Muscle of leg (tissue), 11 donors: ENCODE measurements around the gene SELENOW. TPM values are rescaled to one million over a fixed set of nuclear protein-coding genes. Genes with fewer than 3 reads are reported as not detected.
"Not testable (repeated sequence)": the region's sequence is repeated elsewhere in the genome, so short reads cannot be mapped to it uniquely, and the experiment has no call there.

ENCODE experiments used
- DNase-seq: peaks from one replicate; pipeline ENCODE4 v3.0.0; 2013
- H3K27ac ChIP-seq: one replicate; pipeline ENCODE4 v1.5.1; 2013; ENCODE audit warnings: mild to moderate bottlenecking, low read length, control low read depth
- H3K27me3 ChIP-seq: one replicate; pipeline ENCODE4 v1.6.1; 2013; ENCODE audit warnings: low read length; ENCODE audit not compliant: control insufficient read depth, insufficient read depth
- H3K36me3 ChIP-seq: one replicate; pipeline ENCODE4 v1.6.1; 2013; ENCODE audit warnings: low read length; ENCODE audit not compliant: control insufficient read depth, insufficient read depth
- H3K4me1 ChIP-seq: one replicate; pipeline ENCODE4 v1.6.1; 2013; ENCODE audit warnings: low read length; ENCODE audit not compliant: control insufficient read depth, insufficient read depth
- H3K4me3 ChIP-seq: one replicate; pipeline ENCODE4 v1.5.1; 2013; ENCODE audit warnings: low read length, control low read depth
- H3K9me3 ChIP-seq: replicated peaks from 2 replicates; pipeline ENCODE4 v1.6.1; 2013; ENCODE audit warnings: low read depth, low read length; ENCODE audit not compliant: control insufficient read depth
- WGBS: methylation state at CpG from one replicate; pipeline ENCODE4 v1.1.5; 2013; ENCODE audit warnings: missing lambda C conversion rate; ENCODE audit not compliant: insufficient coverage; 5-methylcytosine and 5-hydroxymethylcytosine counted together
- polyA plus RNA-seq, 8 donors: library from polyadenylated mRNA; unstranded; fragments of 120-200 nt; gene quantifications; one replicate each; pipeline versions ENCODE4 v1.2.1 to v1.2.3, GENCODE V29; 2013; ENCODE audit warnings: inconsistent platforms in 1 of 8, low replicate concordance in 1 of 8; ENCODE audit not compliant: insufficient read length in 8 of 8, insufficient read depth in 1 of 8
- total RNA-seq: library from RNA; stranded (reverse); fragments of 120-200 nt; gene quantifications from one replicate; pipeline ENCODE4 v1.2.4, GENCODE V29; 2013

The SELENOW gene
- total and polyA plus RNA-seq, 9 donors: 688 to 1,360 (median 886) TPM

GRCh38 chr19:47806435-47806834 lies 27.9 kb downstream of the SELENOW start:
- no peaks in the 10 kb centered on the region for H3K4me1 ChIP-seq
- peaks cover under 1% of the 10 kb centered on the region for H3K9me3 ChIP-seq
- no peak overlapping the region for H3K27ac ChIP-seq
- no peak for DNase-seq
- no peaks in the 10 kb centered on the region for H3K27me3 ChIP-seq
- H3K36me3 ChIP-seq: no peaks in the 10 kb centered on the region
- H3K4me3 ChIP-seq: no peak overlapping the region
- 75% methylated on average over 1 of the region's 6 CpGs for WGBS

- WGBS: 64% methylated on average over 8 of the region's 17 CpGs
- DNase-seq: peak; percentile 66
- H3K9me3 ChIP-seq: no peaks in the 10 kb centered on the region
Observed at GRCh38 chr19:47813304-47813994, 34.9 kb downstream of the SELENOW start.

GRCh38 chr19:47813995-47814328 lies 35.5 kb downstream of the SELENOW start:
- Histone ChIP-seq H3K27me3 (peaks cover 3% of the 10 kb centered on the region), H3K4me3 (no peak overlapping the region), H3K9me3 (no peaks in the 10 kb centered on the region), H3K27ac (no peak overlapping the region), H3K36me3 (no peaks in the 10 kb centered on the region), H3K4me1 (no peaks in the 10 kb centered on the region)
- no peak for DNase-seq
- 57% methylated on average over 3 of the region's 7 CpGs for WGBS

More at GRCh38 chr19:47813304-47813994, 34.9 kb downstream of the SELENOW start:
- H3K4me3 ChIP-seq: no peak overlapping the region
- peaks cover 3% of the 10 kb centered on the region for H3K27me3 ChIP-seq
- H3K4me1 ChIP-seq: no peaks in the 10 kb centered on the region
- no peaks in the 10 kb centered on the region for H3K36me3 ChIP-seq
- H3K27ac ChIP-seq: no peak overlapping the region

GRCh38 chr19:47816270-47816669 lies 37.8 kb downstream of the SELENOW start:
- H3K27ac ChIP-seq, H3K36me3 ChIP-seq, DNase-seq, H3K27me3 ChIP-seq, H3K4me1 ChIP-seq, H3K9me3 ChIP-seq, H3K4me3 ChIP-seq: not testable (repeated sequence)
- no CpG with 5 or more reads among the region's 8 CpGs for WGBS

GRCh38 chr19:47818221-47818620 lies 39.7 kb downstream of the SELENOW start:
- not testable (repeated sequence) for H3K27ac ChIP-seq, H3K4me1 ChIP-seq, DNase-seq, H3K36me3 ChIP-seq, H3K27me3 ChIP-seq, H3K9me3 ChIP-seq, H3K4me3 ChIP-seq
- no CpG with 5 or more reads among the region's 1 CpG for WGBS

GRCh38 chr19:47819858-47820257 lies 41.4 kb downstream of the SELENOW start:
- H3K27me3 ChIP-seq: peaks cover 10% of the 10 kb centered on the region
- H3K4me1 ChIP-seq: peaks cover 3% of the 10 kb centered on the region
- no peak for DNase-seq
- H3K4me3 ChIP-seq: no peak overlapping the region
- H3K27ac ChIP-seq: no peak overlapping the region
- no peaks in the 10 kb centered on the region for H3K9me3 ChIP-seq
- no peaks in the 10 kb centered on the region for H3K36me3 ChIP-seq
- WGBS: 0% methylated on average over 7 of the region's 10 CpGs

GRCh38 chr19:47820410-47820809 lies 41.9 kb downstream of the SELENOW start:
- WGBS: 39% methylated on average over 2 of the region's 2 CpGs

GRCh38 chr19:47821460-47822020 lies 43.0 kb downstream of the SELENOW start, which contains the start of gene CRX:
TSS of gene CRX (plus strand) at chr19:47821937. CDS start at chr19:47834444, 12,507 bp downstream.
- Histone ChIP-seq H3K4me1 (peaks cover 3% of the 10 kb centered on the region), H3K9me3 (no peaks in the 10 kb centered on the region), H3K27me3 (peaks cover 10% of the 10 kb centered on the region), H3K36me3 (no peaks in the 10 kb centered on the region), H3K4me3 (no peak within 1 kb of the TSS), H3K27ac (no peak within 1 kb of the TSS)
- DNase-seq: no peak
- WGBS: 30% methylated on average over 2 of the region's 15 CpGs

More at GRCh38 chr19:47820410-47820809, 41.9 kb downstream of the SELENOW start:
- H3K36me3 ChIP-seq: no peaks in the 10 kb centered on the region
- DNase-seq: no peak
- H3K27ac ChIP-seq: no peak overlapping the region
- no peak overlapping the region for H3K4me3 ChIP-seq
- H3K27me3 ChIP-seq: peaks cover 10% of the 10 kb centered on the region
- no peaks in the 10 kb centered on the region for H3K9me3 ChIP-seq
- H3K4me1 ChIP-seq: peaks cover 3% of the 10 kb centered on the region

GRCh38 chr19:47824396-47824795 lies 45.9 kb downstream of the SELENOW start:
- H3K4me3 ChIP-seq: no peak overlapping the region
- H3K4me1 ChIP-seq: peaks cover 3% of the 10 kb centered on the region
- H3K27me3 ChIP-seq: peaks cover 7% of the 10 kb centered on the region
- H3K27ac ChIP-seq: no peak overlapping the region
- H3K36me3 ChIP-seq: no peaks in the 10 kb centered on the region
- no CpG with 5 or more reads among the region's 6 CpGs for WGBS
- peaks cover 3% of the 10 kb centered on the region for H3K9me3 ChIP-seq
- DNase-seq: no peak

- Histone ChIP-seq H3K4me1 (no peaks in the 10 kb centered on the region), H3K27ac (no peak overlapping the region), H3K4me3 (no peak overlapping the region), H3K9me3 (peaks cover 3% of the 10 kb centered on the region), H3K27me3 (no peaks in the 10 kb centered on the region), H3K36me3 (no peaks in the 10 kb centered on the region)
- 93% methylated on average over 4 of the region's 6 CpGs for WGBS
- no peak for DNase-seq
Observed at GRCh38 chr19:47826800-47827199, 48.3 kb downstream of the SELENOW start.
